Chondrocyte (in vitro differentiated cells): ENCODE results near the gene LTC4S. TPM values are rescaled to one million over a fixed set of nuclear protein-coding genes. Genes with fewer than 3 reads are reported as not detected.

Source experiments
- DNase-seq: peaks from one replicate; pipeline ENCODE4 v3.0.0; 2021; ENCODE audit warnings: mixed read lengths, low spot score
- H3K27ac Mint-ChIP-seq: one replicate; pipeline ENCODE4 v1.8.0; 2021; ENCODE audit warnings: mild to moderate bottlenecking, moderate library complexity, mixed read lengths; ENCODE audit not compliant: unreplicated experiment
- H3K27me3 Mint-ChIP-seq: 2 replicates; pipeline ENCODE4 v1.8.0; 2021; ENCODE audit warnings: low read depth, mixed read lengths
- H3K36me3 Mint-ChIP-seq: 2 replicates; pipeline ENCODE4 v1.8.0; 2021; ENCODE audit warnings: low read depth, mixed read lengths
- H3K4me1 Mint-ChIP-seq: 2 replicates; pipeline ENCODE4 v1.8.0; 2021; ENCODE audit warnings: low read depth, mild to moderate bottlenecking, mixed read lengths
- H3K4me3 Mint-ChIP-seq: one replicate; pipeline ENCODE4 v1.8.0; 2021; ENCODE audit warnings: mild to moderate bottlenecking, moderate library complexity, mixed read lengths; ENCODE audit not compliant: unreplicated experiment
- H3K9me3 Mint-ChIP-seq: 2 replicates; pipeline ENCODE4 v1.8.0; 2021; ENCODE audit warnings: low read depth, mixed read lengths
- CTCF ChIP-seq: fragments of 200-600 bp; sonication (generic); IDR thresholded peaks from 2 replicates; pipeline ENCODE4 v1.5.0; 2021; ENCODE audit warnings: antibody characterized with exemption, mild to moderate bottlenecking, moderate library complexity
- total RNA-seq: library from RNA; stranded (reverse); gene quantifications from 3 replicates; pipeline ENCODE4 v1.2.1, GENCODE V29; 2021

LTC4S gene
- total RNA-seq, 1 donor from 2014 or later = 1.2 TPM

- H3K4me3 Mint-ChIP-seq = no peak overlapping the region
- TF ChIP-seq CTCF = no peak
- H3K27me3 Mint-ChIP-seq = no peaks in the 10 kb centered on the region
- H3K9me3 Mint-ChIP-seq = no peaks in the 10 kb centered on the region
- H3K4me1 Mint-ChIP-seq = peaks cover 19% of the 10 kb centered on the region
- DNase-seq = no peak
- no peak overlapping the region for H3K27ac Mint-ChIP-seq
- peaks cover 55% of the 10 kb centered on the region for H3K36me3 Mint-ChIP-seq
Observed at GRCh38 chr5:179829732-179830435, 36.1 kb downstream of the LTC4S start.

- no peak overlapping the region for H3K4me3 Mint-ChIP-seq
- H3K9me3 Mint-ChIP-seq = no peaks in the 10 kb centered on the region
- H3K36me3 Mint-ChIP-seq = peaks cover 55% of the 10 kb centered on the region
- no peak for TF ChIP-seq CTCF
- H3K27me3 Mint-ChIP-seq = no peaks in the 10 kb centered on the region
- no peak overlapping the region for H3K27ac Mint-ChIP-seq
- DNase-seq = no peak
- peaks cover 13% of the 10 kb centered on the region for H3K4me1 Mint-ChIP-seq
Observed at GRCh38 chr5:179830818-179831468, 37.2 kb downstream of the LTC4S start.

DNA sequence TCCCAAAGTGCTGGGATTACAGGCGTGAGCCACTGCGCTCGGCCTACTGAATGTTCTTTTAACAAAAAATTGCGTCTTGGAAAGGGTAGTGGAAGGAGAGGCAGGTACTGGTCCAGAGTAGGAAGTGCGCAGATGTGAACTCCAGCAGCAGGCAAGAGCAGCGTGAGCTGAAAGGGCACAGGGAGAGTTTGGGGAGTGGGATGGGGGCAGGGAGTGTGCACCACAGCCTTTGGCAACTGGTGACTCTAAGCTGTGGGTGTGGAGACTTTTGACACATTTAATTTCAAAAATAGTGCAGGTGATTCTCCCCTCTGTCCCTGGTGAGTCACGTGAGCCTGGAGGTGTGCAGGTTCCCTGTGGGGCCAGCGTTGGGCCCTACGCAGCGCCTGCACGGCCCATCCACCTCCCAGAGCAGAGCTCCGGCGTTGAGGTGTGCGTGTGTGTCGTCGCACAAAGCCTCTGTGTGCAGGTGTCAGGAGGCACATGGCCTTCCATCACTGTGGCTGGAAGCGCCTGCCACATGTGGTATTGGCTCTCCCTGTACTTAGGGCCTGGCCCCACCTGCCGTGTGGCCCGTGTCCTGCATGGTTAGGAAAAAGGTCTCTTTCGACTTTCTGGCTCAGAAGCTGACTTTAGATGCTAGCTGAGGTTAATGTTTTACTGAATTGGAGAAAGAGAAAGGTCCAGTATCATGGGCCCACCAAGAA lies 38.4 kb downstream of the LTC4S start:
- no peak for DNase-seq
- peaks cover 9% of the 10 kb centered on the region for H3K4me1 Mint-ChIP-seq
- peaks cover 62% of the 10 kb centered on the region for H3K36me3 Mint-ChIP-seq
- no peaks in the 10 kb centered on the region for H3K27me3 Mint-ChIP-seq
- no peak overlapping the region for H3K4me3 Mint-ChIP-seq
- TF ChIP-seq CTCF = no peak
- no peaks in the 10 kb centered on the region for H3K9me3 Mint-ChIP-seq
- H3K27ac Mint-ChIP-seq = peak overlapping the region; percentile 68

GRCh38 chr5:179833056-179833708 lies 39.4 kb downstream of the LTC4S start:
- Mint-ChIP-seq H3K4me3 (no peak overlapping the region), H3K27me3 (no peaks in the 10 kb centered on the region), H3K36me3 (peaks cover 60% of the 10 kb centered on the region), H3K27ac (peak overlapping the region; percentile 14), H3K4me1 (no peaks in the 10 kb centered on the region), H3K9me3 (no peaks in the 10 kb centered on the region)
- no peak for TF ChIP-seq CTCF
- DNase-seq = no peak

DNA sequence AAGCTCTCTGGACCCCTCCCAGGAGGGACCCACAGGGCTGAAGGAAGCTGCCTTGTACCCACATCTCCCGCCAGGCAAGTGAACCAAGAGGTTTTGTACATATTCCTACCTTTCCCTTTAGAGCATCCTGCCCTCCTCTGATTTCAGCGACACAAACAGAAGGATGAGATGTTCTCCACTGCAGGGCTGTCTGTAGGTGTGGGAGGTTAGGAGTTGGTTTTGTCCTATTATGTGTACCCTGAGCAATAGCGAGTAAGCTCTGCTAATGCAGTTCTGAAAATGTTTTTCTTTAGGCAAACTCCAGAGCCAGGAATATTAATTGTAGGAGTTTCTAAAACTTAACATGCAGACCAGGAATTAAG lies 39.9 kb downstream of the LTC4S start:
- Mint-ChIP-seq H3K27me3 (no peaks in the 10 kb centered on the region), H3K4me1 (no peaks in the 10 kb centered on the region), H3K9me3 (no peaks in the 10 kb centered on the region), H3K36me3 (peaks cover 57% of the 10 kb centered on the region), H3K27ac (no peak overlapping the region), H3K4me3 (no peak overlapping the region)
- DNase-seq = no peak
- TF ChIP-seq CTCF = no peak
